HG03139 (cell line): Measurements from ENCODE around the gene MRM3.
"Not testable (repeated sequence)": the region's sequence is repeated elsewhere in the genome, so short reads cannot be mapped to it uniquely, and the experiment has no call there.

Experiments used
- ATAC-seq: cut with Tn5 transposase; IDR thresholded peaks from one replicate; pipeline ENCODE4 v1.9.1; 2021; ENCODE audit not compliant: unreplicated experiment

MRM3 gene

GRCh38 chr17:781805-782731 is at the start of gene MRM3, which contains the start of gene GLOD4:
MRM3 (plus strand) TSS chr17:782353; CDS start chr17:782379, 26 bp downstream.
GLOD4 (minus strand) TSS chr17:782280; CDS start chr17:782255, 25 bp downstream.
- ATAC-seq, result peak; percentile 79

- ATAC-seq, result peak; percentile 31
Measured at GRCh38 chr17:732902-733720, 49.0 kb upstream of the MRM3 start.

- ATAC-seq, result no peak
Measured at GRCh38 chr17:733743-734142, 48.4 kb upstream of the MRM3 start.

GRCh38 chr17:737561-738113 is 44.5 kb upstream of the MRM3 start:
- ATAC-seq, result no peak

- peak; percentile 59 for ATAC-seq
Measured at GRCh38 chr17:740240-741017, 41.7 kb upstream of the MRM3 start.

GRCh38 chr17:742147-742793 is 39.9 kb upstream of the MRM3 start:
- no peak for ATAC-seq

- no peak for ATAC-seq
Measured at GRCh38 chr17:743139-743538, 39.0 kb upstream of the MRM3 start.

GRCh38 chr17:744937-745336 is 37.2 kb upstream of the MRM3 start:
- no peak for ATAC-seq

- no peak for ATAC-seq
Measured at GRCh38 chr17:745406-745805, 36.7 kb upstream of the MRM3 start.

GRCh38 chr17:746181-746580 is 36.0 kb upstream of the MRM3 start:
- no peak for ATAC-seq

- ATAC-seq, result no peak
Measured at GRCh38 chr17:746783-747629, 35.1 kb upstream of the MRM3 start.

GRCh38 chr17:748604-749003 is 33.5 kb upstream of the MRM3 start:
- not testable (repeated sequence) for ATAC-seq

- not testable (repeated sequence) for ATAC-seq
Measured at GRCh38 chr17:749359-749758, 32.8 kb upstream of the MRM3 start.

- no peak for ATAC-seq
Measured at GRCh38 chr17:750431-751037, 31.6 kb upstream of the MRM3 start.

GRCh38 chr17:751269-752001 is 30.7 kb upstream of the MRM3 start:
- ATAC-seq, result peak; percentile 35

- ATAC-seq, result peak; percentile 68
Measured at GRCh38 chr17:752002-752619, 30.0 kb upstream of the MRM3 start, which contains the start of gene GEMIN4. GEMIN4 (minus strand) TSS chr17:752264; CDS start chr17:752142, 122 bp downstream.

GRCh38 chr17:752620-753219 is 29.4 kb upstream of the MRM3 start:
- ATAC-seq, result no peak
